ENCODE measurements around the gene TTLL3.

DNA sequence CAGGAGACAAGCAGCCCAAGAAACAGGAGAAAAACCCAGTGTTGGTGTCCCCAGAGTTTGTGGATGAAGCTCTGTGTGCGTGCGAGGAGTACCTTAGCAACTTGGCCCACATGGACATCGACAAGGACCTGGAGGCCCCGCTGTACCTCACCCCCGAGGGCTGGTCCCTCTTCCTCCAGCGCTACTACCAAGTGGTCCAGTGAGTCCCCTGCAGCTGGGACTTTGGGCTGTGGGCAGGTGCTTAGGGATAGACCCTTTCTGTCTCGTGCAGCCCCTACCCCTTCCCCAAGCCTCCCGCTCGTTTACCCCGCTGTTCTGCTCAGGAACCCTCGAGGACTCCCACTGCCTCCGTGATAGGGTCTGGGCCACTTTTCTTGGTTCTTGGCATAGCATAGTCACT, 10.5 kb downstream of the TTLL3 start:
- TF ChIP-seq, protein P1, sequence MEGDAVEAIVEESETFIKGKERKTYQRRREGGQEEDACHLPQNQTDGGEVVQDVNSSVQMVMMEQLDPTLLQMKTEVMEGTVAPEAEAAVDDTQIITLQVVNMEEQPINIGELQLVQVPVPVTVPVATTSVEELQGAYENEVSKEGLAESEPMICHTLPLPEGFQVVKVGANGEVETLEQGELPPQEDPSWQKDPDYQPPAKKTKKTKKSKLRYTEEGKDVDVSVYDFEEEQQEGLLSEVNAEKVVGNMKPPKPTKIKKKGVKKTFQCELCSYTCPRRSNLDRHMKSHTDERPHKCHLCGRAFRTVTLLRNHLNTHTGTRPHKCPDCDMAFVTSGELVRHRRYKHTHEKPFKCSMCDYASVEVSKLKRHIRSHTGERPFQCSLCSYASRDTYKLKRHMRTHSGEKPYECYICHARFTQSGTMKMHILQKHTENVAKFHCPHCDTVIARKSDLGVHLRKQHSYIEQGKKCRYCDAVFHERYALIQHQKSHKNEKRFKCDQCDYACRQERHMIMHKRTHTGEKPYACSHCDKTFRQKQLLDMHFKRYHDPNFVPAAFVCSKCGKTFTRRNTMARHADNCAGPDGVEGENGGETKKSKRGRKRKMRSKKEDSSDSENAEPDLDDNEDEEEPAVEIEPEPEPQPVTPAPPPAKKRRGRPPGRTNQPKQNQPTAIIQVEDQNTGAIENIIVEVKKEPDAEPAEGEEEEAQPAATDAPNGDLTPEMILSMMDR (optimal IDR thresholded peaks at IDR 0.05 in 1 of 3, IDR thresholded peaks at IDR 0.05 in 1 of 3, conservative IDR thresholded peaks at IDR 0.05 in 1 of 3; ENCODE audit: extremely low read depth in 1 of 3, insufficient read depth in 2 of 3, low read length in 3 of 3), result no peak
- TF ChIP-seq EZH2 (IDR thresholded peaks at IDR 0.05; ENCODE audit: low read length), result no peak
